GM19025 (cell line): ENCODE data around the gene CNTN4.

Experiments
- ATAC-seq: cut with Tn5 transposase; IDR thresholded peaks from one replicate; pipeline ENCODE4 v1.9.1; 2021; ENCODE audit warnings: mild to moderate bottlenecking, low read depth, moderate library complexity; ENCODE audit not compliant: unreplicated experiment

Gene CNTN4

GRCh38 chr3:2375376-2375775 is 276.7 kb downstream of the CNTN4 start:
- no peak for ATAC-seq

- no peak for ATAC-seq
Measured at GRCh38 chr3:2377281-2377680, 278.6 kb downstream of the CNTN4 start.

GRCh38 chr3:2390926-2391532 is 292.4 kb downstream of the CNTN4 start:
- no peak for ATAC-seq

- no peak for ATAC-seq
Measured at GRCh38 chr3:2391896-2392295, 293.2 kb downstream of the CNTN4 start.

- no peak for ATAC-seq
Measured at GRCh38 chr3:2392981-2393380, 294.3 kb downstream of the CNTN4 start.

- ATAC-seq = no peak
Measured at GRCh38 chr3:2415083-2415482, 316.4 kb downstream of the CNTN4 start.

- ATAC-seq = no peak
Measured at GRCh38 chr3:2420919-2421318, 322.3 kb downstream of the CNTN4 start.

- ATAC-seq = no peak
Measured at GRCh38 chr3:2423143-2423542, 324.5 kb downstream of the CNTN4 start.

- ATAC-seq = no peak
Measured at GRCh38 chr3:2441558-2441957, 342.9 kb downstream of the CNTN4 start.

- ATAC-seq = no peak
Measured at GRCh38 chr3:2446146-2446545, 347.5 kb downstream of the CNTN4 start.

- no peak for ATAC-seq
Measured at GRCh38 chr3:2452249-2452648, 353.6 kb downstream of the CNTN4 start.

GRCh38 chr3:2454865-2455264 is 356.2 kb downstream of the CNTN4 start:
- no peak for ATAC-seq

- no peak for ATAC-seq
Measured at GRCh38 chr3:2456788-2457187, 358.1 kb downstream of the CNTN4 start.

- ATAC-seq = no peak
Measured at GRCh38 chr3:2458816-2459215, 360.1 kb downstream of the CNTN4 start.

- ATAC-seq = no peak
Measured at GRCh38 chr3:2465842-2466241, 367.2 kb downstream of the CNTN4 start.

- no peak for ATAC-seq
Measured at GRCh38 chr3:2468816-2469215, 370.1 kb downstream of the CNTN4 start.

- ATAC-seq = no peak
Measured at GRCh38 chr3:2476996-2477395, 378.3 kb downstream of the CNTN4 start.

- ATAC-seq = no peak
Measured at GRCh38 chr3:2477620-2478019, 379.0 kb downstream of the CNTN4 start.

GRCh38 chr3:2484162-2485026 is 385.7 kb downstream of the CNTN4 start:
- ATAC-seq = no peak

- ATAC-seq = no peak
Measured at GRCh38 chr3:2485027-2485375, 386.3 kb downstream of the CNTN4 start.

GRCh38 chr3:2495746-2496145 is 397.1 kb downstream of the CNTN4 start:
- ATAC-seq = no peak

GRCh38 chr3:2504912-2505311 is 406.2 kb downstream of the CNTN4 start:
- no peak for ATAC-seq
